Lower leg skin (tissue), 4 donors: ENCODE results near the gene ADM. TPM values are rescaled to one million over a fixed set of nuclear protein-coding genes. Genes with fewer than 3 reads are reported as not detected.

Source experiments
- DNase-seq, 2 donors: peaks; one replicate each; pipeline ENCODE4 v3.0.0-alpha.2; 2019; ENCODE audit warnings: low spot score in 2 of 2
- H3K4me3 ChIP-seq: fragments of 200-600 bp; sonication (generic); 2 replicates; pipeline ENCODE4 v1.5.1; 2017; ENCODE audit warnings: mild to moderate bottlenecking, low read depth; ENCODE audit not compliant: poor library complexity, severe bottlenecking
- CTCF ChIP-seq, 3 donors: fragments of 450-650 bp; IDR thresholded peaks; one replicate each; pipeline ENCODE4 v1.5.1; 2016; ENCODE audit warnings: antibody characterized with exemption in 3 of 3, mild to moderate bottlenecking in 3 of 3, moderate library complexity in 2 of 3
- POLR2A ChIP-seq, 2 donors: fragments of 450-650 bp; IDR thresholded peaks; one replicate each; pipeline ENCODE4 v1.6.1; 2016 to 2017; ENCODE audit warnings: antibody characterized with exemption in 2 of 2, mild to moderate bottlenecking in 1 of 2, moderate library complexity in 1 of 2
- WGBS, 2 donors: methylation state at CpG; one replicate each; pipeline ENCODE4 v1.1.5; 2018; 5-methylcytosine and 5-hydroxymethylcytosine counted together
- intact Hi-C: fragments of 100-400 bp; cut with DNase I; formaldehyde crosslinking; loops from one replicate; pipeline ENCODE4 v1.15.0; 2023; ENCODE audit warnings: low total_unique reads
- total RNA-seq, 4 donors: library from RNA; depleted of rRNA; stranded (reverse); fragments of >200 nt; gene quantifications; one replicate each; pipeline ENCODE4 v1.1.0, GENCODE V29; 2016

ADM gene
- total RNA-seq, 4 donors from 2014 or later, result 117 to 406 (median 299) TPM

DNA sequence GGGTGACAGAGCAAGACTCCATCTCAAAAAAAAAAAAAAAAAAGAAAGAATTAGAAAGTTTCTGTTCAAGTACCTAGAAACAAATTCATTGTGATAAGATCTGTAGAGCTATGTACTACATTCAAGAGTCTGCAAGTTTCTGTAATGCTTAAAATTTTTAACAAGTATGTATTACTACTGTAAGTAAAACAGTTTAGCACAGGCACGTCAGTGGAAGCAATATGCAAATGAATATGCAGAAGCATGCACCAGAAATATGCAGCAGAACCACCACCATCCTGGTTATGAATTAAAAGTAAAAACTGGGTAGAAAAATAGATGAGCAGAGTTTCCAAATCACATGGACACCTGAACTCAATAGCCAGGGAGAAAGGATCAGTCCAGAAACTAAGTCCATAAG, 30.1 kb upstream of the ADM start:
- intact Hi-C loops, result loop anchor here (10.0 kb wide), 1 partner anchor 1080 kb away; the partner anchor contains the start of gene CSNK2A3
- no peak overlapping the region for H3K4me3 ChIP-seq
- no peak for TF ChIP-seq CTCF (IDR thresholded peaks at IDR 0.05)
- TF ChIP-seq POLR2A (IDR thresholded peaks at IDR 0.05), result no peak
- no peak for DNase-seq
- WGBS, 2 donors, result 45 to 50% methylated on average over 1 of the region's 1 CpG

GRCh38 chr11:10275714-10276113, 29.2 kb upstream of the ADM start:
- DNase-seq, result no peak
- no peak overlapping the region for H3K4me3 ChIP-seq
- intact Hi-C loops, result loop anchor here (10.0 kb wide), 1 partner anchor 1079 kb away; the partner anchor contains the start of gene CSNK2A3
- TF ChIP-seq POLR2A (IDR thresholded peaks at IDR 0.05) (no peak), CTCF (IDR thresholded peaks at IDR 0.05) (no peak)

GRCh38 chr11:10282117-10282516, 22.8 kb upstream of the ADM start:
- no peak for DNase-seq
- H3K4me3 ChIP-seq, result no peak overlapping the region
- intact Hi-C loops, result no loop called here
- TF ChIP-seq CTCF (IDR thresholded peaks at IDR 0.05) (no peak), POLR2A (IDR thresholded peaks at IDR 0.05) (no peak)

DNA sequence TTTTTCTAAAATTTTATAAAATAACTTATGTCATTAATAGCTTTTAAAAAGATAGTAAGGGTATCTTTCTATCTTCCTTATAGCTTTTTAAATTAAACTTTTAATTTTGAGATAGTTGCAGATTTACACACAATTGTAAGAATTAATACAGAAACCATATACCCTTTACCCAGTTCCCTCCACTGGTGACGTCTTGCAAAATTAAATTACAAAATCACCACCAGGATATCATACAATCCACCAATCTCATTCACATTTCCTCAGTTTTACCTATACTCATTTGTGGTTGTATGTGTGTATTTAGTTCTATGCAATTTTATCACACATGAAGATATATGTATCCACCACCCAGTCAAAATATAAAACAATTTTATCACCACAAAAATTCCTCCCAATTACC, 20.9 kb upstream of the ADM start:
- no peak overlapping the region for H3K4me3 ChIP-seq
- DNase-seq, result no peak
- intact Hi-C loops, result no loop called here
- 76 to 78% methylated on average over 1 of the region's 1 CpG for WGBS, 2 donors
- no peak for TF ChIP-seq POLR2A (IDR thresholded peaks at IDR 0.05)
- TF ChIP-seq CTCF (IDR thresholded peaks at IDR 0.05), result no peak

GRCh38 chr11:10285148-10285802, 19.6 kb upstream of the ADM start:
- intact Hi-C loops, result no loop called here
- H3K4me3 ChIP-seq, result no peak overlapping the region
- no peak for DNase-seq
- TF ChIP-seq POLR2A (IDR thresholded peaks at IDR 0.05), result no peak
- WGBS, 2 donors, result 89% methylated on average over 4 of the region's 4 CpGs

DNA sequence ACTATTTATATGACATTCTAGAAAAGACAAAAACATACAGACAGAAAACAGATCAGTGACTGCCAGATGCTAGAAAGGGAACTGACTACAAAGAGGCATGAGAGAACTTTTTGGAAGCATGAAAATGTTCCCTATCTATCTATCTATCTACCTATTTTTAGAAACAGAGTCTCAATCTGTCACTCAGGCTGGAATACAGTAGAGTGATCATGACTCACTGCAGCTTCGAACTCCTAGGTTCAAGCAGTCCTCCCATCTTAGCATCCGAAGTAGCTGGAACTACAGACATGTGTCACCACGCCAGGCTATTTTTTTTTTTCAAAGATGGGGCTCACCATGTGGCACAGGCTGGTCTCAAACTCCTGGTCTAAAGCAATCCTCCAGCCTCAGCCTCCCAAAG, 17.7 kb upstream of the ADM start:
- no peak overlapping the region for H3K4me3 ChIP-seq
- DNase-seq, result no peak
- intact Hi-C loops, result no loop called here
- 61 to 68% methylated on average over 3 of the region's 3 CpGs for WGBS, 2 donors
- TF ChIP-seq CTCF (IDR thresholded peaks at IDR 0.05), result no peak
- TF ChIP-seq POLR2A (IDR thresholded peaks at IDR 0.05), result no peak
